H1 (cell line): ENCODE data around the gene INTU. TPM values are rescaled to one million over a fixed set of nuclear protein-coding genes. Genes with fewer than 3 reads are reported as not detected.

Experiments
- CTCF ChIA-PET: fragments of 300-600 bp; sonication (Branson Sonifier 250); formaldehyde crosslinking; loops from one replicate; lab custom pipeline; 2021; ENCODE audit not compliant: partially characterized antibody; lab: Charles Lee
- POLR2A ChIA-PET: fragments of 300-600 bp; sonication (Branson Sonifier 250); formaldehyde crosslinking; loops from one replicate; lab custom pipeline; 2021; ENCODE audit warnings: inconsistent platforms; ENCODE audit not compliant: partially characterized antibody; lab: Charles Lee
- DNase-seq, 2 experiments: peaks; one replicate each; pipeline versions ENCODE4 v3.0.0 to v3.0.0-alpha.2; 2010 to 2022; ENCODE audit warnings: low spot score in 2 of 2, low read depth in 1 of 2, mixed read lengths in 1 of 2
- FAIRE-seq: peaks from 2 replicates; lab custom pipeline; 2011; peaks lifted over from hg19 to GRCh38; lab: Jason Lieb, UNC
- H2AFZ ChIP-seq: 2 replicates; pipeline ENCODE4 v1.8.1; 2012; ENCODE audit warnings: low read length, inconsistent platforms
- H2AK5ac ChIP-seq: 2 replicates; pipeline ENCODE4 v1.6.1; 2013; ENCODE audit warnings: low read depth, low read length
- H2BK120ac ChIP-seq: replicated peaks from 2 replicates; pipeline ENCODE3; 2013; ENCODE audit warnings: low read depth, low read length, inconsistent platforms
- H2BK12ac ChIP-seq: 2 replicates; pipeline ENCODE4 v1.6.1; 2013; ENCODE audit warnings: low read depth, low read length
- H2BK15ac ChIP-seq: 2 replicates; pipeline ENCODE4 v1.6.1; 2013; ENCODE audit warnings: low read length
- H2BK20ac ChIP-seq: 2 replicates; pipeline ENCODE4 v1.6.1; 2013; ENCODE audit warnings: low read length
- H2BK5ac ChIP-seq: 2 replicates; pipeline ENCODE4 v1.6.1; 2013; ENCODE audit warnings: low read depth, low read length
- H3K14ac ChIP-seq: 2 replicates; pipeline ENCODE4 v1.6.1; 2013; ENCODE audit warnings: inconsistent platforms; ENCODE audit not compliant: insufficient read length
- H3K18ac ChIP-seq: 2 replicates; pipeline ENCODE4 v1.6.1; 2013; ENCODE audit warnings: low read length; ENCODE audit errors: extremely low read depth
- H3K23ac ChIP-seq: 2 replicates; pipeline ENCODE4 v1.6.1; 2013; ENCODE audit warnings: inconsistent platforms; ENCODE audit not compliant: insufficient read length
- H3K23me2 ChIP-seq: 2 replicates; pipeline ENCODE4 v1.6.1; 2013; ENCODE audit warnings: low read depth, low read length
- H3K27ac ChIP-seq: 2 replicates; pipeline ENCODE4 v1.6.1; 2011; ENCODE audit warnings: low read depth, low read length, inconsistent platforms
- H3K27me3 ChIP-seq, 4 experiments: replicated peaks in 1 of 4; 1 replicate in 1 of 4; 2 replicates in 3 of 4; pipeline versions ENCODE4 v1.6.1 to v1.8.1; 2011 to 2013; ENCODE audit warnings: low read length in 3 of 4, mild to moderate bottlenecking in 3 of 4, inconsistent platforms in 2 of 4, mixed read lengths in 2 of 4, moderate library complexity in 1 of 4; ENCODE audit not compliant: control insufficient read depth in 3 of 4, insufficient read depth in 3 of 4; ENCODE audit errors: extremely low read depth in 1 of 4
- H3K36me3 ChIP-seq, 4 experiments: 2 replicates each; pipeline versions ENCODE4 v1.6.1 to v1.8.1; 2011 to 2013; ENCODE audit warnings: mild to moderate bottlenecking in 4 of 4, low read length in 3 of 4, moderate library complexity in 2 of 4, control low read depth in 1 of 4, inconsistent platforms in 1 of 4; ENCODE audit not compliant: insufficient read depth in 4 of 4, control insufficient read depth in 2 of 4
- H3K4ac ChIP-seq: replicated peaks from 2 replicates; pipeline ENCODE3; 2013; ENCODE audit warnings: low read length, low read depth, mixed read lengths, inconsistent platforms; ENCODE audit not compliant: insufficient read length
- H3K4me1 ChIP-seq, 4 experiments: replicated peaks in 1 of 4; 1 replicate in 1 of 4; 2 replicates in 3 of 4; pipeline versions ENCODE4 v1.6.1 to v1.8.1; 2011 to 2013; ENCODE audit warnings: low read length in 3 of 4, inconsistent platforms in 2 of 4, mixed read lengths in 1 of 4; ENCODE audit not compliant: insufficient read depth in 4 of 4, control insufficient read depth in 3 of 4
- H3K4me2 ChIP-seq, 2 experiments: 2 replicates each; pipeline versions ENCODE4 v1.6.1 to v1.8.1; 2011 to 2013; ENCODE audit warnings: low read depth in 2 of 2, low read length in 2 of 2, control low read depth in 1 of 2, inconsistent platforms in 1 of 2, mild to moderate bottlenecking in 1 of 2; ENCODE audit not compliant: insufficient read depth in 1 of 2
- H3K4me3 ChIP-seq, 4 experiments: fragments of 200-600, 300-600 bp in 1 of 4; sonication (generic), shearing (Covaris generic), sonication (Bioruptor Twin) in 1 of 4; 2 replicates each; pipeline versions ENCODE4 v1.5.1 to v1.8.1; 2011 to 2016; ENCODE audit warnings: low read length in 4 of 4, low read depth in 3 of 4, control low read depth in 2 of 4, inconsistent platforms in 2 of 4, mild to moderate bottlenecking in 2 of 4, mixed read lengths in 1 of 4, moderate library complexity in 1 of 4; ENCODE audit not compliant: insufficient read depth in 2 of 4; ENCODE audit errors: extremely low read depth in 1 of 4
- H3K56ac ChIP-seq: replicated peaks from 2 replicates; pipeline ENCODE3; 2013; ENCODE audit warnings: low read depth, mild to moderate bottlenecking, mixed read lengths, low read length, inconsistent platforms; ENCODE audit not compliant: insufficient read length
- H3K79me1 ChIP-seq: 2 replicates; pipeline ENCODE4 v1.6.1; 2013; ENCODE audit warnings: low read depth, low read length, control low read depth
- H3K79me2 ChIP-seq, 2 experiments: 2 replicates each; pipeline versions ENCODE4 v1.6.1 to v1.8.1; 2012 to 2013; ENCODE audit warnings: low read length in 2 of 2, mild to moderate bottlenecking in 2 of 2, inconsistent platforms in 1 of 2; ENCODE audit not compliant: insufficient read depth in 2 of 2, control insufficient read depth in 1 of 2
- H3K9ac ChIP-seq, 4 experiments: replicated peaks in 1 of 4; 1 replicate in 1 of 4; 2 replicates in 3 of 4; pipeline versions ENCODE4 v1.6.1 to v1.8.1; 2011 to 2013; ENCODE audit warnings: low read depth in 3 of 4, low read length in 3 of 4, control low read depth in 2 of 4, mild to moderate bottlenecking in 2 of 4, moderate library complexity in 2 of 4, inconsistent platforms in 1 of 4; ENCODE audit errors: extremely low read depth in 1 of 4
- H3K9me3 ChIP-seq, 2 experiments: 2 replicates each; pipeline versions ENCODE4 v1.6.1 to v1.8.1; 2012 to 2013; ENCODE audit warnings: mild to moderate bottlenecking in 2 of 2, moderate library complexity in 2 of 2, control low read depth in 1 of 2, inconsistent platforms in 1 of 2, low read depth in 1 of 2, low read length in 1 of 2, mixed read lengths in 1 of 2; ENCODE audit not compliant: insufficient read depth in 2 of 2
- H4K20me1 ChIP-seq, 2 experiments: replicated peaks in 1 of 2; 2 replicates each; pipeline versions ENCODE3 to v1.8.1; 2011 to 2013; ENCODE audit warnings: inconsistent platforms in 2 of 2, low read length in 2 of 2, mild to moderate bottlenecking in 1 of 2; ENCODE audit not compliant: insufficient read depth in 2 of 2, control insufficient read depth in 1 of 2
- H4K5ac ChIP-seq: 2 replicates; pipeline ENCODE4 v1.6.1; 2013; ENCODE audit warnings: low read length, low read depth, mixed read lengths, inconsistent platforms; ENCODE audit not compliant: insufficient read length
- H4K8ac ChIP-seq: 2 replicates; pipeline ENCODE4 v1.8.0; 2013; ENCODE audit warnings: mild to moderate bottlenecking, moderate library complexity, low read length, inconsistent platforms; ENCODE audit not compliant: insufficient read depth; ENCODE audit errors: extremely low read depth
- H4K91ac ChIP-seq: replicated peaks from 2 replicates; pipeline ENCODE3; 2013; ENCODE audit warnings: low read length, mixed read lengths, inconsistent platforms; ENCODE audit not compliant: insufficient read length
- BCL11A ChIP-seq, 2 experiments: IDR thresholded peaks; one replicate each; pipeline ENCODE4 v1.6.1; 2011; ENCODE audit warnings: low read depth in 2 of 2, low read length in 2 of 2, mild to moderate bottlenecking in 2 of 2
- CBX5 ChIP-seq: fragments of 300-800, 300-1000 bp; sonication (generic); IDR thresholded peaks from 2 replicates; pipeline ENCODE4 v1.7.1; 2016; ENCODE audit warnings: antibody characterized with exemption, low read length, low read depth
- CBX8 ChIP-seq: fragments of 300-800, 300-1000 bp; sonication (generic); IDR thresholded peaks from 2 replicates; pipeline ENCODE4 v1.7.1; 2016; ENCODE audit warnings: low read depth, low read length, borderline replicate concordance
- EGR1 ChIP-seq: IDR thresholded peaks from 2 replicates; pipeline ENCODE4 v1.6.1; 2011; ENCODE audit warnings: low read depth, low read length, borderline replicate concordance
- RAD21 ChIP-seq, 2 experiments: IDR thresholded peaks in 1 of 2; conservative IDR thresholded peaks in 1 of 2; 2 replicates each; pipeline ENCODE4 v1.6.1; 2011; ENCODE audit warnings: low read depth in 2 of 2, low read length in 2 of 2, improper control_type of control experiment in 1 of 2, inconsistent platforms in 1 of 2, mild to moderate bottlenecking in 1 of 2, moderate library complexity in 1 of 2
- RNF2 ChIP-seq: fragments of 200-900, 300-1000 bp; sonication (generic); IDR thresholded peaks from 2 replicates; pipeline ENCODE4 v1.7.1; 2016; ENCODE audit warnings: borderline replicate concordance, low read depth, mild to moderate bottlenecking, antibody characterized with exemption, low read length; ENCODE audit not compliant: poor library complexity, severe bottlenecking; ENCODE audit errors: missing control alignments
- SIRT6 ChIP-seq: IDR thresholded peaks from one replicate; pipeline ENCODE4 v1.7.1; 2012; ENCODE audit warnings: low read length, inconsistent platforms
- SIX5 ChIP-seq: IDR thresholded peaks from 2 replicates; pipeline ENCODE4 v1.6.1; 2011; ENCODE audit warnings: mild to moderate bottlenecking, low read depth, low read length
- SRF ChIP-seq: IDR thresholded peaks from 2 replicates; pipeline ENCODE4 v1.6.1; 2011; ENCODE audit warnings: mild to moderate bottlenecking, low read depth, low read length, moderate library complexity
- WGBS, 2 experiments: shearing (Covaris generic) in 1 of 2; methylation state at CpG; one replicate each; pipeline versions ENCODE4 v1.1.6 to v1.1.7; 2013 to 2015; ENCODE audit warnings: low lambda C conversion rate in 2 of 2, mixed read lengths in 2 of 2, inconsistent platforms in 1 of 2, low coverage in 1 of 2, missing lambda C conversion rate in 1 of 2; ENCODE audit not compliant: insufficient replicate concordance in 2 of 2, insufficient coverage in 1 of 2, insufficient read length in 1 of 2; ENCODE audit errors: extremely low coverage in 1 of 2, missing lambda C conversion rate in 1 of 2; 5-methylcytosine and 5-hydroxymethylcytosine counted together
- polyA plus RNA-seq, 7 experiments: library from polyadenylated mRNA; depleted of rRNA in 3 of 7; stranded (reverse) in 5 of 7; unstranded in 2 of 7; fragments of >200 nt in 5 of 7; fragments of 200-250 nt in 2 of 7; gene quantifications; 1 replicate in 5 of 7; 2 replicates in 1 of 7; 4 replicates in 1 of 7; pipeline versions ENCODE4 v1.2.1 to v1.2.3, GENCODE V29; 2011 to 2013; ENCODE audit warnings: missing spikeins in 2 of 7, mixed read lengths in 2 of 7
- total RNA-seq: library from RNA; stranded (reverse); fragmentation: NEBNext Ultra II Directional; extraction: Animal tissue kit (Norgen Biotek cat#: 25700); gene quantifications from 2 replicates; pipeline ENCODE4 v1.2.1, GENCODE V29; 2021
- TF ChIP-seq, protein P1 (sequence below): IDR thresholded peaks from 2 replicates; pipeline ENCODE4 v1.6.1; 2012; ENCODE audit warnings: inconsistent platforms

INTU gene
- total and polyA plus RNA-seq, 2 of the 8 experiments (the other 6 are each of a cell fraction or from before 2014, with no cell fraction given) = 6.0 to 15.1 TPM

DNA sequence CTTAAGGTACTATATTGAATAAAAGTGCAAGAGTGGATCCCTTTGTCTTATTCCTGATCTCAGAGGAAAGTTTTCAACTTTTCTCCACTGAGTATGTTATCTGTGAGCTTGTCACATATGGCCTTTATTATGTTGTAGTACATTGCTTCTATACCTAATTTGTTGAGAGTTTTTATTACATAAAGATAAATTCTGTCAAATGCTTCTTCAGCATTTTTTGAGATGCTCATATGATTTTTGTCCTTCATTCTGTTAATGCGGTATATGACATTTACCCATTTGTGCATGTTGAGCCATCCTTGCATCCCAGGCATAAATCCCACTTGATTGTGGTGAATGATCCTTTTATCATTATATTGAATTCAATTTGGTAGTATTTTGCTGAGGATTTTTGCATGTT is 108.5 kb downstream of the INTU start:
- Histone ChIP-seq H4K91ac (no peak overlapping the region), H2AFZ (no peak overlapping the region), H4K5ac (no peak overlapping the region), H2AK5ac (no peak overlapping the region), H3K14ac (no peak overlapping the region), H2BK12ac (no peak overlapping the region), H3K4me3 (no peak overlapping the region), H3K4ac (no peak overlapping the region), H3K23ac (no peak overlapping the region), H3K79me1 (no peaks in the 10 kb centered on the region), H2BK15ac (no peak overlapping the region), H2BK120ac (no peak overlapping the region), H3K27me3 (no peaks in the 10 kb centered on the region), H3K27ac (no peak overlapping the region), H3K23me2 (no peaks in the 10 kb centered on the region), H2BK20ac (no peak overlapping the region), H3K79me2 (no peaks in the 10 kb centered on the region), H3K56ac (no peak overlapping the region), H2BK5ac (no peak overlapping the region), H3K4me1 (no peaks in the 10 kb centered on the region), H3K9me3 (peaks cover 2 to 5% of the 10 kb centered on the region in 2 experiments; a peak in 1 of 4 replicates), H3K18ac (no peak overlapping the region), H3K9ac (no peak overlapping the region), H4K8ac (no peak overlapping the region), H3K4me2 (no peak overlapping the region), H4K20me1 (no peaks in the 10 kb centered on the region), H3K36me3 (no peaks in the 10 kb centered on the region)
- DNase-seq = no peak
- CTCF ChIA-PET = no interaction called here
- no peak for FAIRE-seq
- POLR2A ChIA-PET = no interaction called here
- 82% methylated on average over 1 of the region's 1 CpG; no CpG with 5 or more reads in 1 of the 2 experiments for WGBS, 2 experiments
- TF ChIP-seq EGR1 (no peak), CBX5 (no peak), BCL11A (IDR thresholded peaks at IDR 0.05; ENCODE audit: low read depth in 2 of 2, low read length in 2 of 2) (no peak), RNF2 (no peak), SIRT6 (no peak), SIX5 (no peak), CBX8 (no peak), RAD21 (IDR thresholded peaks at IDR 0.05 in 1 of 2, conservative IDR thresholded peaks at IDR 0.05 in 1 of 2; ENCODE audit: low read depth in 2 of 2, low read length in 2 of 2) (no peak), SRF (no peak)
- TF ChIP-seq, protein P1, sequence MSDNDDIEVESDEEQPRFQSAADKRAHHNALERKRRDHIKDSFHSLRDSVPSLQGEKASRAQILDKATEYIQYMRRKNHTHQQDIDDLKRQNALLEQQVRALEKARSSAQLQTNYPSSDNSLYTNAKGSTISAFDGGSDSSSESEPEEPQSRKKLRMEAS = no peak
